HG02623 (cell line): ENCODE results near the gene EXD3.
A peak's percentile ranks its signal among the peaks of the same experiment; 100 is the strongest.
"Not testable (repeated sequence)": the region's sequence is repeated elsewhere in the genome, so short reads cannot be mapped to it uniquely, and the experiment has no call there.

Experiments
- ATAC-seq: cut with Tn5 transposase; IDR thresholded peaks from one replicate; pipeline ENCODE4 v1.9.1; 2021; ENCODE audit warnings: moderate library complexity; ENCODE audit not compliant: unreplicated experiment

The EXD3 gene, protein sequence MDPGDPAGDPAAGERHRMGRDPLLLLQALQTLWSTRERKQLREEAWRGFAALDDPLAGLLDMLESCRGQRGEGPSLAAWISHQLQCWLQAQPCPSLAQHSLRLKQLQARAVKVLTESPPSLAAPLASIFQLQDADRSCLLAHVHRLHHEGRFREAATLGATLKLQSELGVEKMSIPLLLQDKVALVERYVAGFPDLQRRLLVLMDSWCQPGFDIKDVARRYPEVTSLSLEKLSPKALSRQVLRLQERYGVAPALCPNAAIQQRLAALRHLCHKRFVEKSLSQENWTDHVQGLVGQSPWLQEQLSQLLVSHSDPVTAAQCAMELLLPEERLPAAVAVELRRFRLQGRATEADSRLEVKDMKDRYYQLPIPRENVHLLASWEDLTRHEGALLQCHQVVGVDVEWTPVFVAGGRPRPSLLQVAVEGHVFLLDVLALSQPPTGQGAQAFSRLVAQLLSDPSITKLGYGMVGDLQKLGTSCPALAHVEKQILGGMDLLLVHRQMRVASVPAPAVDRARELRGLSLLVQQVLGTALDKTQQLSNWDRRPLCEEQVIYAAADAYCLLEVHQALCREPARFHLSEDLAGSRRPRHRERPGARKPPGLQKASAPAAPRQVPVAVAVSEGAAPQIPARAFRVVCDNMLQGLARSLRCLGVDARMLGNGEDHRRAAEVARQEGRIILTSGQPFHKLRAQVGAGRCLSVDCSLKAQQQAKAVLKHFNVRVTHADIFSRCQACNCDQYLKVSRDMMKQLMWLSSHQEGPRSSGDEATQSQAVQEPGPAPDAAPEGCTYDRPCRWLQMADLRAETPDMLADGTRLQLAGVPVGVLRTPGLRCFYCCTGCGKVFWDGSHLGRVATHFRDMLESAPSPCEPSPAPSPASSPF

DNA sequence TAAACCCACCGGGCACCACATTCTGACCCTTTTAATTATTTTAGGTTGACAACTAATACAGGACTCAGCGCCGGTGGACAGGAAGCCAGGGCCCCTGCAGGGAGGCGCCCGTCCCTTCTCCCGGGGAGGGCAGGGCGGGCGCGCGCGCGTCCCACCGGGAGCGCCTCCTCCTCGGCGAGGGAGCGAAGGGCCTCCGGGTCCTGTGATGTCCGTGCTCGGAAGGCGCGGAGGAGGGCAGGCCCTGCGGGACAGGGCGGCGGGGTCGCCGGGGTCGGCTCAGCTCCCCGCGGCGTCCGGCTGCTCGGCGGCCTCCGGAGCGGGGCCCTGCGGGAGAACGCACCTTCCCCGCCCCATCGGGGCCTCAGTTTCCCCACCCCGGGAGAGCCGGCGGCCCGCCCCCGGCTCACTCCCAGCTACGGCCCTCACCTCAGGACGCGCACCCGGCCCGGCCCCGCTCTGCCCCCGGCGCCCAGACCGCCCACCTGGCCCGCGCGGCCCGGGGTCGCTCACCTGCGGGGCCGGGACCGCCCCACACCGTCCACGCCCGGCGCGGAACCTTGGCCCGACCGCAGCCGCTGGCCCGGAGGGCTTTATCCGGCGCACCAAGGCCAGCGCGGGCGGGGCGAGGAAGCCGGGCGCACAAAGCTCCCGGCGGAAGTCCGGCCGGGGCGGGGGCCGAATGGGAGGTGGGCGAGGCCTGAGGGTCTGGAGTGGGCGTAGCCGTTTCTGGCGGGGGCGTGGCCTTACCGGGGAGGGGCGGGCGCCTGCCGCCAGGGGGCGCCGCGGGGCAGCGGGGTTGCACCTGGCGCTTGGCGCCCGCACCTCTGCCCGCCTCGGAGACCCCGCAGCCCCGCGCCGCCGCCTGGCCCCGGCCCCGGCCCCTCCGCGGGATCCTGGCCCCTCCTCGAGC, at the start of gene EXD3, which contains the start of gene NOXA1:
Gene EXD3, minus strand, starts transcription at position 559 of the 910 bp plus-strand sequence. CDS start 27,805 bp downstream, outside the sequence.
Gene NOXA1, plus strand, starts transcription at position 790 of the 910 bp plus-strand sequence. CDS start 137 bp downstream, outside the sequence.
- ATAC-seq: peak; percentile 76

DNA sequence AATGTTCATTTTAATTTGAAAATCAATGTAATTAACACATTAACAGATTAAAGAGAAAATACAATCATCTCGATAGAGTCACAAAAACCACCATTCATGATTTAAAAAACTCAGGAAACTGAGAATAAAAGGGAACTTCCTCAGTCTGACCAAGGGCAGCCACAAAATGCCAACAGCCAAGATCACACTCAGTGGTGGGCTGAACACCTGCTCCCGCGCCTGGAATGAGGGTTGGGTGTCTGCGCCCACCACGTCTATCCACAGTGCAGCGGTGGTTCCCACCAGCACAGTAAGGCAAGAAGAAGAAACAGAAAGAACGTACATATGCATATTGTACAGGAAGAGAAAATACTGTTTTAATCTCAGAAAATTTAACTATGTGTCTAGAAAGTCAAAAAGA, 47.8 kb upstream of the EXD3 start:
- ATAC-seq: no peak

DNA sequence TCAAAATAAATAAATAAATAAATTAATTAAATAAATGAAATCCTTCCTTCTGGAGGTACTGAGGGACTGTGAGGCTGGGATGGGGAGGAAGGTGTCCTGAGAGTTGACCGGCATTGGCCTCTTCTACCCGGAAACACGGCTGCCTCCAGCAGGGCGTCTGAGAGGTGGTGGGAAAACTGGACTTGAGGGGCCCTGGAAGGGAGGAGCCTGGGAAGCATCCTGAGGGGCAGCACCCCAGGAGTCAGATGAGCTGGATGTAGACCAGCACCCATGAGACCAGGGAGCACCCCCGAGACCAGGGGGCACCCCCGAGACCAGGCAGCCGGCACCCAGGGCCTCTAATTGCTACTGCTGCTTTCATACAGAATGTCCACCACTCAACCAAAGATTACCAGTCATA, 44.9 kb upstream of the EXD3 start:
- ATAC-seq: no peak

DNA sequence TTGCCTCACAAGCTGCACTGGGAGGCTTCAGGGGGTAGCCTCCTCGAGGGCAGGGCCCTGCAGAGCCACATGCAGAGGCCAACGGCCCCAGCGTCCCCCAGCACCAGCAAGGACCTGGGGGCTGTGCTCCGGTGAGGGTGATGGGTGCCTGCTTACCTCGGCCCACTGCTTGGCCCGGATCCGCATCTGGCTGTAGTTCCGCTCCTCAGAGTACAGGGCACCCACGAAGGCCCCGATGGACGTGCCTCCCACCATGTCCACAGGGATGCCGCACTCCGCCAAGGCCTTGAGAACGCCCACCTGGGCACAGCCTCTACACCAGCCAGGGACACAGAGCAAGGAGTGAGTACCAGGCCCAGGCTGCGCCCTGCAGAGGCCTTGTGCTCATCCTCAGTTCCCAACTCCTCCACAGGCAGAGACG, 44.2 kb upstream of the EXD3 start:
- no peak for ATAC-seq

DNA sequence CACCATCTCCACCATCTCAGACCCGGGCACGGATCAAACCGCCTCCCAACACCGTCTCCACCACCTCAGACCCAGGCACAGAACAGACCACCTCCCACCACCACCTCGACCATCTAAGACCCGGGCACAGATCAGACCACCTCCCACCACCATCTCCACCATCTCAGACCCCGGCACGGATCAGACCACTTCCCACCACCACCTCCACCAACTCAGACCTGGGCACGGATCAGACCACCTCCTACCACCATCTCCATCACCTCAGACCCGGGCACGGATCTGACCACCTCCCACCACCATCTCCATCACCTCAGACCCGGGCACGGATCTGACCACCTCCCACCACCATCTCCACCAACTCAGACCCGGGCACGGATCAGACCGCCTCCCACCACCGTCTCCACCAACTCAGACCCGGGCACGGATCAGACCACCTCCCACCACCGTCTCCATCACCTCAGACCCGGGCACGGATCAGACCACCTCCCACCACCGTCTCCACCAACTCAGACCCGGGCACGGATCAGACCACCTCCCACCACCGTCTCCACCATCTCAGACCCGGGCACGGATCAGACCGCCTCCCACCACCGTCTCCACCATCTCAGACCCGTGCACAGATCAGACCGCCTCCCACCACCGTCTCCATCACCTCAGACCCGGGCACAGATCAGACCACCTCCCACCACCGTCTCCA, 43.6 kb upstream of the EXD3 start:
- ATAC-seq: not testable (repeated sequence)

DNA sequence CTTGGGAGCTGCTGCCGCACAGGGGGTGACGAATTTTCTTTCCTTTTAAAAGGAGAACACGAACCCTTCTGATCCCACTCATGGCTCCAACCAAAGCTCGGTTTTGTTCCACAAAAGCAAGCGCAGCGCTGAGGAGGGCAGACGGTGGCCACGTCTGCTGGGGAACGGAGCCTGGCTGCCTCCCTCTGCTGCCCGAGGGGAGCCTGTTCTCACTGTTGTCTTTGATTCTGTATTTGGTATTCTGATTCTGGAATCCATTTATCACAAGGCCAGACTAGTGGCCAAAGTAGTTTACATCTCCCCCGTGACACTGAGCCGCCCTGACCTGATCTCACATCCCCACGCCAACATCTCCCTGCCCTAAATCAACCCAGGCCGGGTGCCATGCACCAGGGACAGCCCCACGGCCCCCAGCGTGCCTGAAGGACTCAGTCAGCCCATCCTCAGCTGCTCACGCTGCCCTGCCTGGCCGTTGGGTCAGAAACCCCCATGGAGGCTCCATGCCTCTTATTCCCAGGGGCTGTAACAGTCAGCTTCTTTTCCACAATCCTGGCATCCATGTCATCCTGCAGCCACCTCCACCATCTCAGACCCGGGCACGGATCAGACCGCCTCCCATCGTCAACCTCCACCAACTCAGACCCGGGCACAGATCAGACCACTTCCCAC, 42.9 kb upstream of the EXD3 start:
- no peak for ATAC-seq

DNA sequence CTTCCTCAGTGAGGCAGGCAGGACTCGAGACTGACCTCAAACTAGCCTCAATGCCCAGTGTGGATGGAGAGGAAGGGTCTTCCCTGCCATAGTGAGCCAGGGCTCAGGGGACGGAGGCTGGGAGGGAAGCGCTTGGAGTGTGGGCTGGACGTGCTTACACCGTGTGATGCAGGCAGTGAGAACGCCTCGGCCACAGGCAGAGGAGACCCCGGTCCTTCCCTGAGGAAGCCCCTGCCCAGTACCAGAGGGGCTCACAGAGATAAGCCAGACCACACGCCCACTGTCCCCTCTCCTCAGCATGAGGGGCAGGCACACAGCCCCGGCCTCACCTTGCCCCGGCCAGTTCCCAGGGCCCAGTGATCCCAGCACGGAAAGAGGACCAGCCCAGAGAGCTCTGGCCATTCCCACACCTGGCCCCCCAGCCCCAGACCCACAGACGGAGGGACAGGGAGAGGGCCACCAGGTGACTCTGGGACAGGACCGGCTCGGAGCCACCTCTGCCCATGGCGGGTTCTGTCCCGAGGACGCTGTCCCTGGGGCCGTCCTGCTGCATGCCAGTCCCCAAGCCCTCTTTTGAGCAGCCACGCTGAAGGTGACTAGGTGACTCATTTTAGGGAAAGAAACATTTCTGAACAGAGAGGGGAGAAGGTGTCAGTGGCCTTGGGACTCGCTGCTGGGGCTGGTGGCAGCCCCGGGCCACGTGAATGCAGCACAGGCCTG, 42.2 kb upstream of the EXD3 start:
- no peak for ATAC-seq

DNA sequence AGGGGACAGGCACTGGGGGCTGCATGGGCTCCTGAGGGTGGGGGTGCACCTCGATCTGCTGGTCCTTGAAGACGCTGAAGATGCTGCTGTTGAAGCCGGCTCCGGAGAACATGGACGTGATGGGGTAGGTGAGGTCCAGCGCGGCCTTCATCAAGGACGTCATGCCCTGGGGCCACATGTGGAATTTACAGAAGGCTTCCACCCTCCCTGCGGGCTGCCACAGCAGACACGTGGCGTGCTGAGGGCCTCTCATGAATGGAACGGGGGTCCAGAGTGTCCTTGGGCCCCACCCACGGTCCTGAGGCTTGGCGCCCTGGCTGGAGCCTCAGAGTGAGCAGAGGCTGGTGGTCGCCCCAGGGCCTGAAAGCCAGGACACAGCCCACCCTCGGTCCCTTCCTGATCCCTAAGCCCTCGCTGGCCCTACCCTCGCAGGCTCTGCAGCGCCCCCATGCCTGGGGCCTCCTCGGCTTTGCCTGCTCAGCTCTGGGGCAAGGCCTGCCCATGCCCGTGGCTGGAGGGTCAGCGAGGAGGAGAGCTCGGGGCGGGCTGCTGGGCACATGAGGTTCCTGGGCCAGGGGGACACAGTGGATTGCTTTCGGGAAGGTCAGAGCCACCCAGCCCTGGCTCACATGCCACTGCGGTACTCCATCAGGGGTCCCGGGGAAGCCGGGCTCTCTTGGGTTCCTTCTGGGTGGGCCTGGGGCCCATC, 41.5 kb upstream of the EXD3 start:
- ATAC-seq: no peak

DNA sequence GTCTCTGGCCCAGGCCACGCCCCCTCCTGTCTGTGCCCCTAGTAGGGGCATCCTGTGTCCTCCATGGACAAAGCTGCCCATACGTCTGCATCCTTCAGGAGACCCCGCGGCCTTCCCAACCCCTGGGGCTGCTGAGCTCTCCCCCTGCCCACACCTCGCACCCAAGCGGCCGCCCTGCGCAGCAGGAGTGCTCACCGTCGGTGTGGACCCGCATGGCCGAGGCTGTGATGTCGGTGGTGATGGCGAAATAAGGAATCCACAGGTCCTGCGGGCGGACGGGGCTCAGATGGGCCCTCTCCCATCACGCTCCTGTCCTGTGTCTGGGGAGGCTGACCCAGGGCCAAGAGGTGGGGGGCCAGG, 40.9 kb upstream of the EXD3 start:
- no peak for ATAC-seq

DNA sequence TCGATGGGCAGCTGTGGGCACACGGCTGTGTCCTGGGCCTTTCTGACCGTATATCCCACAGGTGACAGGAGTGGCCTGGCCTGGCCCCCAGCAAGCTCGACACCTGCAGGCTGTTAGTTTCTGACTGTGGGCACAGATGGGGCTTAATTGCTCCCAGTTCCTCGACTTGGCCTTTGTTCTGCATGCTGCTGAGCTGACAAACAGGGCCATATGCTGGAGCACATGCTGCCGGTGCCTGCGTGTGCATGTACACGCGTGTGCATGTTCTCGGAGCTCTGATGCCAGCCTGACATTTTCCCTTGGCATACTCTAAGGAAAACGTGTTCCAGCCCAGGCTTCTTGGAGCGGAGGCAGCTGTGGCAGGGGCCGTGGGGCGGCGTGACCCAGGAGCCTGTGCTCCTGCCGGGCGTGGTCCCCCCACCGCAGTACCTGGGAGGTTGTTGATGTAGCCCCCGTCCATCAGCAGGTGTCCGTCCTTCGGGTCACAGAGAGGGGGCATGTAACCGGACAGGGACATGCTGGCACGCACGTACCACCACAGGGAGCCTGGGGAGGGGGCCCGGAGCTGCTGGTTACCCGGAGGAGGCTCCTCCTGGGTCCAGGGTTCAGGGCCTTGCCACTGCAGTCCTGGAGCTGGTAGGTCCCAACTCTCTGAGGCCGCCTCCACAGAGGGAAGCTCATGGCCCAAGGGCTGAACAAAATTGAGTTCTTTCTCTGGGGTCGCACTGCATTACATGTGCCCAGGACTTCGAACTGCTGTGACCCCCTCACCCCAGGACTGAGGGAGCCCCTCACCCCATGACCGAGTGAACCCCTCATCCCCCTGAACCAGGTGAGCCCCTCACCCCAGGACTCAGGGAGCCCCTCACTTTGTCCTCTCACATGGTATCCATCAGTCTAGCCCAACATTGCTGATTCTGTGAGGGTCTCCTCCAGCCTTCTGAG, 40.3 kb upstream of the EXD3 start:
- no peak for ATAC-seq

DNA sequence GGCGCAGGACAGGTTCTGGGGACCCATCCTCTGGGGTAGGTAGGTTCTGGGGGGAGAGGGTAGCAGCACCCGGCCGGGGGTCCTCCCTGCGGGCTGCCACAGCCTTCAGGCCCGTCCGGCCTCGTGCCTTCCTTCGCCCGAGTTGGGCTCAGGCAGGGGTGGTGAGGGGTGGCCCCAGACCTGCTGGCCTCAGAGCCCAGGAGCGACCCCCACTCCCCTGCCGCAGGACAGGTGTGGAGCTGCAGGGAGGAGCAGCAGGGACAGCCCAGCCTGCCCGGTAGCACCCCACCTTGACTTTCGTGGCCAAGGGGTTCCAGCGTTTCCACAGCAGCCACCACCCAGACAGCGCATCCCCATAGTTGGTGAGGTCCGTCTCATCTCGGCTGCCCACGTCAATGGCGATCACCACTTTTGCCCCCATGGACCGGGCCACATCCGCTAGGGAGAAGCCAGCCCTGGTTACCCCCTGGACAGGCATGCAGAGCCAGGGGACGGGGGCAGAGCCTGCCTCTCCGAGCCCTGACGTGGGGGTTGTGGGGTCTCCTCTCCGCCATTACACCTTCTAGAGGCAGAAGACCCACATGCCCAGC, 39.5 kb upstream of the EXD3 start:
- no peak for ATAC-seq

DNA sequence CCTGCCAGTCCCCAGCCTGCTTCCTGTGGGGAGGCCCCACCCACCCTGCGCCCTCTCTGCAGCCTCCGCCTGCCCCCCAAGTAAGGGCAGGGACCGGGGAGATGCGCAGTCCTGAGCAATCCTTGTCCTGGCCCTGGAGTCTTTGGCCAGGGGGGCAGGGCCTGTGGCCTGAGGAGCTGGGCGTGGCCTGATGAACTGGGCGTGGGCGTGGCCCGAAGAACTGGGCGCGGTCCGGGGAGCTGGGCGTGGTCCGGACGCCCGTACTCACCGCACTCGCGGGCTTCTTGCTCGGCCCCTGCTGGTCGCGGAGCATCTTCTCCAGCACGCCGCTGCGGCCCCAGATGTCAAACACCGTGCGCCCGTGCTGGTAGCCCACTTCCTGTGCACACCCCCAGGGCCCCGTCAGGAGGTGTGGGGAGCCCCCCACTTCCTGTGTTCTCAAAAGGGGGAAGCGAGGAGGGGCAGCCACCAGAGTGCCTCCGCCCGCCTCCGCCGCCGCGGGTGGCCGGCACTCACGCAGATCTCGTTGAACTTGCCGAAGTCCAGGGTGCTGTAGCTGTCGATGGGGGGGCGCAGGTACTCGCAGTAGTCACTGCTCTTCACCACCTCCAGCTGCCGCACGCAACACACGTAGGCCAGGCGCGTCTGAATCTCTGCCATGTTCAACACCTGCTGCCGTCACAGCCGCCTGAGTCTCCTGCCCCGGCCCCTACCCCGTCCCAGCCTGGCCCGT, 38.9 kb upstream of the EXD3 start:
- ATAC-seq: no peak

DNA sequence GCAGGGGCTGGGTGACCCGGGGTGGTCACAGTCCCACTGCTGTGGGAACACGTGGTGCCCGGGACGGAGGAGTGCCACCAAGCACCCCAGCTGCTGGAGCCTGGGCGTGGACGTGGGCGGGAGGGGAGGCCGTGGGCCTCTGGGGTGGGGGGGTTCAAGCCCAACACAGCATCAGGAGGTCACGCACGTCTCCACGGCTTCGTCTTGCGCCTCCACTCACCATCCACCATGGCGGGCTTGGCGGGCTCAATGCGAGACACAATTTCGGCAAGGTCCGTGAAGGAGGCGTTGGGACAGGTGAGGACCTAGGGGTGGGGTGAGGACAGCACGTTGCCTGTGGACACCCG, 38.3 kb upstream of the EXD3 start:
- no peak for ATAC-seq

DNA sequence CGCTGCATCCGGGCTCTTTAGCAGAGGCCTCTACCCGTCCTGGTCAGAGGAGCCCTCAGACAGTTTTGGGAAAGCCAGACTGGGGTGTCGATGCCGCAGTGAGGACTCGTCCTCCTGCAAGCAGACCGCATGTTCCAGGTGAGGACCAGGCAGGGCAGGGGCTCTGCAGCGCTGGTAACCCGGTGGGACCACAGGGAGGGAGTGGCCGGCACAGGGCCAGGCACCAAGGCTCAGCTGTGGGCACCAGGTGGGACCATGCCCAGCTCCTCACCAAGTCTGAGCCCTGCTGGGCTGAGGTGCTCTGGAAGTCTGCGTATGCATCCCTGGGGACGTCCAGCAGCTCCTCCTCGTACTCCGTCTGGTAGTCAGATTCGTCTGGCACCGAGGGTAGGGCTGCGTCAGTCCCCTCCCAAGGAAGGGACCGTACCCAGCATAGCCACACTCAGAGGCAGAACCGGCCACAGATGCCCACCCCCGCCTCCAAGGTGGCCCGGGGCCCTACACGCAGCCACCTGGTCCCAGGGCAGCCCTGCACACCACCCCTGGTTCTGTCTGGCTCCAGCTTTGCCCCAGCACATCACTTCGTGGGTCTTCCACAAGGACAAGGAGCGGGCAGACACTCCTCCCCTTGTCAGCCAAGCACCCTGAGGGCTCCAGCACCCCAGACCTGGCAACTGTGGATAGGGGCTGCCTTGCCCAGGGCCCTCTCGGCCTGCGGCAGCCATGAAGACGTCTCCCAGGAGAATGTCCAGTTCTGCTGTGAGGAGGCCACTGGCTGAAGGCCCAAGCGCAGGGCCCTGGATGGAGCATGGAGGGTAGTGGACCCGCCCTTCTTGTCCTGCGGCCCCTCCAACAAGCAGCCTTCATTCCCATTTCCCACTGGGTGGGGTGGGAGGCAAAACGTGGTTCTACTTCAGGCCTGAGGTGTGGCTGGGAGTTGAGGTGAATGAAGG, 37.7 kb upstream of the EXD3 start:
- no peak for ATAC-seq

DNA sequence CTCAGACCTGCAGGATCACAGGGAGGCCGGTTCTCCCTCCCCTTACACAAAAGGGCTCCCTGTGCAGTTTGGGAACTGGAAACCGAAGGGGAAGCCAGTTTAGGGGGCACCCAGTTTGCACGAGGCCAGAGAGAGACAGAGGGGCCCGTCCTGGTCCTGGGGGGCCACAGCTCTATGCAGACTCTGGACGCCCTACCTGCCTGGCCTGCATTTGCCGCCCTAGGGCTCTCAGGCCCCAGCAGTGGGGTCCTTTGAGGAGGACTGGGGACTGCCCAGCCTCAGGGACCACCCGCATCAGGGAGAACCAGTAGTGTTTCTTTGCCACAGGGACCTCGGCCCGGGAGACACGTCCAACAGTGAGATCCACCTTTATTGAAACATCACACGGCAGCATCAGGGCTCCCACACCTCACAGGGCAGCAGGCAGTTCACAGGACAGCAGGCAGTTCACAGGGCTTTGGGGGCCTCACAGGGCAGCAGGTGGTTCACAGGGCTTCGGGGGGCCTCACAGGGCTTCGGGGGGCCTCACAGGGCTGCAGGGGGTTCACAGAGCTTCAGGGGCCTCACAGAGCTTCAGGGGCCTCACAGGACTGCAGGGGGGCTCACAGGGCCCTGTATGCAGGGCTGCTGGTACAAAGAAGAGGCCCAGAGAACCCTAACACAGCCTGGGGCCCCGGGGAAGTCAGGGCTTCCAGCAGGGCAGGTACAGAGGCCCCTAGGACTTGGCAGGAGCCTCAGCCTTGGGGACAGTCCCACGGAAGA, 36.8 kb upstream of the EXD3 start:
- no peak for ATAC-seq
